Activated gamma-delta T cell (primary cell): ENCODE results near the gene RAB6A.
"Not testable (repeated sequence)": the region's sequence is repeated elsewhere in the genome, so short reads cannot be mapped to it uniquely, and the experiment has no call there.

ENCODE experiments used
- DNase-seq: peaks from one replicate; lab custom pipeline; 2025; lab: John Stamatoyannopoulos, UW

Gene RAB6A

GRCh38 chr11:73762732-73763131 is 1.9 kb upstream of the RAB6A start:
- DNase-seq = no peak

DNA sequence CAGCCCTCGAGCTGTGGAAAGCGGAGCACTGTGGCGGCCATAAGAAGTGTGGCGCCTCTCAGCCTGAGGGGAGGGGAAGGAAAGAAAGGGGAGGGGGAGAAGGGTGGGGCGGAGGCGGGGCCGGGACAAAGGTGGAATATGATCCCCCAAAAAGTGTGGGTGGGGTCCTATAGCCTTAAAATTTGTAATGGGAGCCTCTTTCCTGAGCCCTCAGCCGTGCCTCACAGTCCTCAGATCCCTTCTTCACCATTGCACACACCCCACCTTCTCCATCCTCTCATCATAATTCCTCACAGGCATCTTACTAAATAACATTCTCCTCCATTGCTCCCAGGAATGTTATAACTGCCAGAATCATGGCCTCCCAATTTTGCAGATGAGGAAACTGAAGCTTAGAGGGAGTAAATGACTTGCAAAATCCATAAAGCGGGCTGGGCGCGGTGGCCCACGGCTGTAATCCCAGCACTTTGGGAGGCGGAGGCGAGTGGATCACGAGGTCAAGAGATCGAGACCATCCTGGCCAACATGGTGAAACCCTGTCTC is 600 bp upstream of the RAB6A start:
- DNase-seq = no peak

DNA sequence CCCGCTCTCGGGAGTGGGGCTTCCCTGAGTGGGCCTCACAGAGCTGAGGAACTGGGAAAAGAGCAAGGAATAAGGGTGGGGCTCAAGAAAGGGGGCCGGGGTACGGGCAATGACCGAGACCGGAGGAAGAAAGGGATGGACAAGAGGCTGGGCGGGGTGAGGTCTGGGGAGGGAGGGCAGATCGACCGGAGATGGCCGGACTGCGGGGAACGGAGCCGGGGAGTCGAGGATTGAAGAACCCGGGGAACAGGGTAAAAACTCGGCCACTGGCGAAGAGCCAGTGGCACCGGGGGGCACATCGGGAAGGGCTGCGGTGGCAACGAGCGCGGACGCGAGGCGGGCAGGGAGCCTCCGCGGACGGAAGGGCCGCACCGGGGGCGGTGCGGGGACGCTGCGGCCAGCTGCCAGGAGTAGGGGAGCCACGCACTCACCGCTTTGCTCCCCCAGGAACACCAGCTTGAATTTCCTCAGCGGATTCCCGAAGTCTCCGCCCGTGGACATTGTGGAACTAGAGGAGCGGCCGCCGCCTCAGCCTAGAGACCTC is 667 bp downstream of the RAB6A start:
- DNase-seq = peak; percentile 29

GRCh38 chr11:73759610-73760134 is 1.2 kb downstream of the RAB6A start:
- no peak for DNase-seq

DNA sequence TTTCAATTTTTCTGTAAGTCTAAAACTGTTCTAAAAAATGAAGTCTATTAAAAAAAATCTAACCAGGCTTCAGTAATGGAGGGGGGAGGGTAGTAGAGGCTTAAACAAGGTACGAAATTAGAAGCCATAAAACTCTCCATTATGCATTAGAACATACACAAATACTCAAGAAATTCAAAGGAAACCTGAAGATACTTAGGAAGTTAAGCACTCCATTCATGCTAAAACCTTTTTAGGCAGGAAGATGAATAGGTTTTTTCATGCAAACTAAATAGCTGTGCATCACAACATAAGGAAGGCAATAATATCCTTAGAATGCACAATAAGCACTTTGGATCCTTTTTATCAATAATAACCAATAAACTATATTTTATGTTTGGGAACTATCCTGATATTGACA is 2.4 kb downstream of the RAB6A start:
- no peak for DNase-seq

GRCh38 chr11:73757598-73757997 is 3.3 kb downstream of the RAB6A start:
- no peak for DNase-seq

- no peak for DNase-seq
These were observed 5.2 kb downstream of the RAB6A start for GRCh38 chr11:73755670-73756069.

DNA sequence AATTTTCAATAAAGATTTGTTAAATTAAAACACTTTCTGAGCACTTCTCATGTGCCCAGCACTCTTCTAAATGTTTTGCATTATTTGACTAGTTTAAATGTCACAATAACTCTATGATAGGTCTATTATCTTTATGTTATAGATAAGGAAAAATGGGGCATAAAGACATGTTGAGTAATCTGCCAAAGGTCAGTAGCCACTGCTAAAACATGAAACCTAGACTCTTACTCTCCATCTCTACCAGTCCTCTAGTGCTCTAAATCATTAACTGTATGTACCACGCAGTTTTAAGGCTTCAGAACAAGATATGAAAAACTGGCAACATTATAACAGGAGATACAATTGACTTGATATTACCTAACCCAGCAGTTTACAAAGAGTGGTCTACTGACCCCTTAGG is 6.9 kb downstream of the RAB6A start:
- no peak for DNase-seq

DNA sequence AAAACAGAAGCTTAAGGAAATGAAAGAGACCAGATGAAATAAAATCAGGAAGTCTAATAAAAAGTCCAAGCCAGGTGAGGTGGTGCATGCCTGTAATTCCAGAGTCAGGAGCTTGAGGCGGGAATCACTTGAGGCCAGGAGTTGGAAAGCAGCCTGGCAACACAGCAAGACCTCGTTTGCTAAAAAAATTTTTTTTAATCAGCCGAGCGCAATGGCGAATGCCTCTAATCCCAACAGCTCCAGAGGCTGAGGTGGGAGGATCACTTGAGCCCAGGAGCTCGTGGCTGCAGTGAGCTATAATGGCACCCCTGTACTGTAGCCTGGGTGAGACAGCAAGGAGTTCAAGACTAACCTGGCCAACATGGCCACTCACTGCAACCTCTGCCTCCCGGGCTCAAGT is 8.0 kb downstream of the RAB6A start:
- no peak for DNase-seq

DNA sequence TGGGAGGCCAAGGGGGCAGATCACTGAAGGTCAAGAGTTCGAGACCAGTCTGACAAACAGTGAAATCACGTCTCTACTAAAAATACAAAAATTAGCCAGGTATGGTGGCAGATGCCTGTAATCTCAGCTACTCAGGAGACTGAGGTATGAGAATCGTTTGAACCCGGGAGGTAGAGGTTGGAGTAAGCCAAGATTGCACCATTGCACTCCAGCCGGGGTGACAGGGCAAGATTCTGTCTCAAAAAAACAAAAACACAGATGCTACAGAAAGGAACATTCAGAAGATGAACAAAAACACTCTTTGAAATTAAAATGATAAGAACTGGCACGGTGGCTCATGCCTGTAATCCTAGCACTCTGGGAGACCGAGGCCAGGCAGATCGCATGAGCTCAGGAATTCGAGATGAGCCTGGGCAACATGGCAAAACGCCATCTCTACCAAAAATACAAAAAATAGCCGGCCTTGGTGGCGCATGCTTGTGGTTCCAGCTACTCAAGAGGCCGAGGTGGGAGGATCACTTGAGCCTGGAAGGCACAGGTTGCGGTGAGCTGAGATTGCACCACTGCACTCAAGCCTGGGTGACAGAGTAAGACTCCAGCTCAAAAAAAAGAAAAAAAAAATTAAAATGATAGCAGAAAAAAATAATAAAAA is 8.5 kb downstream of the RAB6A start:
- DNase-seq = no peak

- not testable (repeated sequence) for DNase-seq
These were observed 10.0 kb downstream of the RAB6A start for GRCh38 chr11:73750862-73751261.

- DNase-seq = no peak
These were observed 10.6 kb downstream of the RAB6A start for GRCh38 chr11:73750228-73750627.

- no peak for DNase-seq
These were observed 11.8 kb downstream of the RAB6A start for GRCh38 chr11:73749118-73749517.

- DNase-seq = no peak
These were observed 12.6 kb downstream of the RAB6A start for GRCh38 chr11:73748300-73748699.

DNA sequence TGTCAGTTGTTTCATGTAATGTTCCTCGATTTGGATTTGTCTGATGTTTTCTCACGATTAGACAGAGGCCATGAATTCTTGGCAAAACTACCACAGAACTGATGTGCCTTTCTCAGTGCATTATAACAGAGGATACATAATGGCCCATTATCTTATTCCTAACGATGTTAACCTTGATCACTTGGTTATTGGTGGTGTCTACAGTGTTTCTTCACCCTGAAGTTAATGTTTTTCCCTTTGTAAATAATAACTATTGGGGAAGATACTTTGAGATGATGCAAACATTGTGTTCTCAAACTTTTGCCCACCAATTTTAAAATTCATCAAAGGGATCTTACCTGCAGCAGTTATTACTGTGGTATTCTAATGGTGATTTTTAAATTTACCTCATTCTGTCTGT is 13.1 kb downstream of the RAB6A start:
- DNase-seq = no peak

DNA sequence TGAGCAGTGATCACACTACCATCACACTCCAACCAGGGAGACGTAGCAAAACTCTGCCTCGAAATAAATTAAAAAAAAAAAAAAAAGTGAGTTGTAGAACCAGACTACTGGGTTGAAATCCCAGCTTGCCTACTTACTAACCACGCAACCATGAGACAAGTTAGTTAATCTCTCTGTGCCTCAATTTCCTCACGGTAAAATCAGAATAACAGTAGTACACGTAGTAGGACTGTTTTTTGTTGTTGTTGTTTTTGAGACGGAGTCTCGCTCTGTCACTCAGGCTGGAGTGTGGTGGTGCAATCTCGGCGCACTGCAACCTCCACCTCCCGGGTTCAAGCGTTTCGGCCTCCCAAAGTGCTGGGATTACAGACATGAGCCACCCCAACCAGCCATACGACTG is 14.2 kb downstream of the RAB6A start:
- DNase-seq = no peak

- no peak for DNase-seq
These were observed 17.8 kb downstream of the RAB6A start for GRCh38 chr11:73743045-73743444.

DNA sequence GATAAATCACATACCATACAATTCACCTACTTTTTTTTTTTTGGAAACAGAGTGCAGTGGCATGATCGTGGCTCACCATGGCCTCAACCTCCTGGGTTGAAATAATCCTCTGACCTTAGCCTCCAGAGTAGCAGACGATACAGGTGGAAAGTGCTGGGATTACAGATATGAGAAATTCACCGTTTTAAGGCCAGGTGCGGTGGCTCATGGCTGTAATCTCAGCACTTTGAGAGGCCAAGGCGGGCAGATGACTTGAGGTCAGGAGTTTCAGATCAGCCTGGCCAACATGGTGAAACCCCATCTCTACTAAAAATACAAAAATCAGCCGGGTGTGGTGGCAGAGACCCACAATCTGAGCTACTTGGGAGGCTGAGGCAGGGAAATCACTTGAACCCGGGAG is 24.9 kb downstream of the RAB6A start:
- DNase-seq = not testable (repeated sequence)

- no peak for DNase-seq
These were observed 25.9 kb downstream of the RAB6A start for GRCh38 chr11:73734993-73735392.

DNA sequence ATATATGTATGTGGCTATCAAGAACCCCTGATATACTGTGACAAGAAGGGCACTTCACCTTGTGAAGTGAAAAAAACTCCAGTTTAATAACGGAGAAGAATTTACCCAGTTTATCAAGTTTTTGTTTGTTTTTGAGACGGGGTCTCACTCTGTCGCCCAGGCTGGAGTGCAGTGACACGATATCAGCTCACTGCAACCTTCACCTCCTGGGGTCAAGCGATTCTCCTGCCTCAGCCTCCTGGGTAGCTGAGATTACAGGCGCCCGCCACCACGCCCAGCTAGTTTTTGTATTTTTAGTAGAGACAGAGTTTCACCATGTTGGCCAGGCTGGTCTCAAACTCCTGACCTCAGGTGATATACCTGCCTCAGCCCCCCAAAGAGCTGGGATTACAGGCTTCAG is 26.9 kb downstream of the RAB6A start:
- DNase-seq = not testable (repeated sequence)

GRCh38 chr11:73732936-73733335 is 27.9 kb downstream of the RAB6A start:
- DNase-seq = not testable (repeated sequence)

DNA sequence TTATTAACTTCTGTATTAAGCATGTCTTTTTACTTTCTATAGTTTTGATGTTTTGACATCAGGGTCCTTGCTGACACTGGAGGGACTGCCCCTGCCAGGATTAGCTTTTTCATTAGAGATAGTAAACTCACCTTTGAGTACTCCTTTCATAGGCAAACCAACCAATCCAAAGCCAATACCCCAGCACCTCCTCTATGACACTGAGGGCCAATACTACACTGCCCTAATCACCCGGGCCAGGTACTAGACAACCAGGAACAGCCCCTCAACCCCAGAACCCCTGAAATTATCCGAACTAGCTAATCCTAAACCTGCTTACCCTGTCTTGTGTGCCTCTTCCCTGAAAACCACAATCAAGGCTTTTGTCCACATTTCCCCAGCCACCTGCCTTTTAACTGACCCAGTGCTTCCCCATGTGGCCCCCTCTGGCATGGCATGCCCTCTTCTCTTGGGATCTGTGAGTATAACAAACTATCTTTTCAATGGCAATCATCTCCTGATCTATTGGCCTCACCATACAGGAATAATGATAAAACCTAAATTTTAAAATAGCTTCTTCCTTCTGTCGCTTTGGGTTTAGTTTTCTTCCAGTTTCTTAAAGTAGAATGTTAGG is 31.2 kb downstream of the RAB6A start:
- no peak for DNase-seq

DNA sequence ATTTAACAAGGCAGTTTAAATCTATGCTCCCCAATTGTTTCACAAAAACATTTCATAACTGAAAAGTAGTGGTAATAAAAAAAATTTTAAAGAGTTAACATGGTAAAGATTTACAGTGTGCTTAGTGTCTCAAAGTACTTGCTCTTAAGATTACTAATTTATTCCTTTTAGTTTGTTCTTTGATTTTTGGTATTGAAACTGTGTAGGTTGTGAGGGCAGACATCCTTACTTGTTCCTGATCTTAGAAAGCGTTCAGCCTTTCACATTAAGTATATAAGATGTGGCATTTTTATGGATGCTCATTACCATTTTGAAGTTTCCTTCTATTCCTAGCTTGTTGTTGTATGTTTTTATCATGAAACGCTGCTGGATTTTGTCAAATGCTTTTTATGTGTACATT is 32.9 kb downstream of the RAB6A start:
- no peak for DNase-seq
